Osteocyte (in vitro differentiated cells): Measurements from ENCODE around the gene PPP2R2B. TPM values are rescaled to one million over a fixed set of nuclear protein-coding genes. Genes with fewer than 3 reads are reported as not detected.

Experiments used
- DNase-seq: peaks from one replicate; pipeline ENCODE4 v3.0.0; 2021; ENCODE audit warnings: mixed read lengths; ENCODE audit not compliant: unreplicated experiment; ENCODE audit errors: extremely low spot score
- H3K27ac Mint-ChIP-seq: one replicate; pipeline ENCODE4 v1.8.0; 2021; ENCODE audit warnings: mild to moderate bottlenecking, mixed read lengths; ENCODE audit not compliant: unreplicated experiment
- H3K27me3 Mint-ChIP-seq: one replicate; pipeline ENCODE4 v1.8.0; 2021; ENCODE audit warnings: mixed read lengths; ENCODE audit not compliant: unreplicated experiment
- H3K36me3 Mint-ChIP-seq: one replicate; pipeline ENCODE4 v1.8.0; 2021; ENCODE audit warnings: mixed read lengths; ENCODE audit not compliant: unreplicated experiment
- H3K4me1 Mint-ChIP-seq: one replicate; pipeline ENCODE4 v1.8.0; 2021; ENCODE audit warnings: mixed read lengths; ENCODE audit not compliant: unreplicated experiment
- H3K4me3 Mint-ChIP-seq: one replicate; pipeline ENCODE4 v1.8.0; 2021; ENCODE audit warnings: mild to moderate bottlenecking, moderate library complexity, mixed read lengths; ENCODE audit not compliant: unreplicated experiment
- H3K9me3 Mint-ChIP-seq: one replicate; pipeline ENCODE4 v1.8.0; 2021; ENCODE audit warnings: mixed read lengths; ENCODE audit not compliant: unreplicated experiment
- CTCF ChIP-seq: fragments of 200-600 bp; sonication (generic); IDR thresholded peaks from 2 replicates; pipeline ENCODE4 v1.5.0; 2021; ENCODE audit warnings: antibody characterized with exemption, mild to moderate bottlenecking, moderate library complexity
- total RNA-seq: library from RNA; stranded (reverse); gene quantifications from 2 replicates; pipeline ENCODE4 v1.2.1, GENCODE V29; 2021

PPP2R2B gene
- total RNA-seq, 1 donor from 2014 or later, result not detected

GRCh38 chr5:146818822-146819221 is 59.7 kb downstream of the PPP2R2B start:
- H3K9me3 Mint-ChIP-seq, result no peaks in the 10 kb centered on the region
- peaks cover 4% of the 10 kb centered on the region for H3K27me3 Mint-ChIP-seq
- no peak overlapping the region for H3K4me3 Mint-ChIP-seq
- TF ChIP-seq CTCF, result no peak
- no peak overlapping the region for H3K27ac Mint-ChIP-seq
- H3K36me3 Mint-ChIP-seq, result no peaks in the 10 kb centered on the region
- no peak for DNase-seq
- no peaks in the 10 kb centered on the region for H3K4me1 Mint-ChIP-seq

- Mint-ChIP-seq H3K4me3 (no peak overlapping the region), H3K27ac (no peak overlapping the region), H3K9me3 (no peaks in the 10 kb centered on the region), H3K36me3 (no peaks in the 10 kb centered on the region), H3K4me1 (no peaks in the 10 kb centered on the region), H3K27me3 (peaks cover 4% of the 10 kb centered on the region)
- TF ChIP-seq CTCF, result no peak
- no peak for DNase-seq
Measured at GRCh38 chr5:146817973-146818372, 60.6 kb downstream of the PPP2R2B start.

- no peak overlapping the region for H3K4me3 Mint-ChIP-seq
- no peak for DNase-seq
- TF ChIP-seq CTCF, result no peak
- H3K27ac Mint-ChIP-seq, result no peak overlapping the region
- H3K27me3 Mint-ChIP-seq, result no peaks in the 10 kb centered on the region
- no peaks in the 10 kb centered on the region for H3K36me3 Mint-ChIP-seq
- H3K9me3 Mint-ChIP-seq, result no peaks in the 10 kb centered on the region
- no peaks in the 10 kb centered on the region for H3K4me1 Mint-ChIP-seq
Measured at GRCh38 chr5:146816775-146817387, 61.7 kb downstream of the PPP2R2B start.

GRCh38 chr5:146815411-146815810 is 63.1 kb downstream of the PPP2R2B start:
- no peaks in the 10 kb centered on the region for H3K36me3 Mint-ChIP-seq
- H3K27ac Mint-ChIP-seq, result no peak overlapping the region
- H3K4me3 Mint-ChIP-seq, result no peak overlapping the region
- no peak for TF ChIP-seq CTCF
- H3K27me3 Mint-ChIP-seq, result no peaks in the 10 kb centered on the region
- no peaks in the 10 kb centered on the region for H3K4me1 Mint-ChIP-seq
- H3K9me3 Mint-ChIP-seq, result no peaks in the 10 kb centered on the region
- no peak for DNase-seq

- no peaks in the 10 kb centered on the region for H3K9me3 Mint-ChIP-seq
- no peaks in the 10 kb centered on the region for H3K27me3 Mint-ChIP-seq
- no peaks in the 10 kb centered on the region for H3K36me3 Mint-ChIP-seq
- no peaks in the 10 kb centered on the region for H3K4me1 Mint-ChIP-seq
- TF ChIP-seq CTCF, result no peak
- H3K4me3 Mint-ChIP-seq, result no peak overlapping the region
- no peak overlapping the region for H3K27ac Mint-ChIP-seq
- no peak for DNase-seq
Measured at GRCh38 chr5:146813346-146814157, 65.0 kb downstream of the PPP2R2B start.
